Body of pancreas (tissue), 4 donors: ENCODE results near the gene KIRREL3. TPM values are rescaled to one million over a fixed set of nuclear protein-coding genes. Genes with fewer than 3 reads are reported as not detected.

Experiments
- ATAC-seq: fragments of 150-250 bp; one replicate; pipeline ENCODE4 v1.9.1; 2016
- DNase-seq, 4 donors: peaks; one replicate each; pipeline ENCODE4 v3.0.0-alpha.2; 2019
- H3K27ac ChIP-seq, 4 donors: fragments of 200-600 bp; sonication (generic); 1 replicate in 3 of 4; 2 replicates in 1 of 4; pipeline versions ENCODE4 v1.5.1 to v1.6.1; 2016 to 2019; ENCODE audit warnings: mild to moderate bottlenecking in 1 of 4, mixed read lengths in 1 of 4, moderate library complexity in 1 of 4
- H3K27me3 ChIP-seq, 2 donors: fragments of 200-600 bp; sonication (generic); one replicate each; pipeline ENCODE4 v1.6.0; 2016; ENCODE audit warnings: mild to moderate bottlenecking in 1 of 2
- H3K36me3 ChIP-seq, 2 donors: fragments of 200-600 bp; sonication (generic); replicated peaks in 1 of 2; 2 replicates each; pipeline ENCODE4 v1.5.1; 2016; ENCODE audit warnings: low read depth in 2 of 2; ENCODE audit not compliant: insufficient read depth in 1 of 2
- H3K4me1 ChIP-seq: fragments of 200-600 bp; sonication (generic); one replicate; pipeline ENCODE4 v1.6.0; 2016
- H3K4me3 ChIP-seq, 2 donors: fragments of 200-600 bp; sonication (generic); 1 replicate in 1 of 2; 2 replicates in 1 of 2; pipeline ENCODE4 v1.5.1; 2016 to 2019
- H3K9me3 ChIP-seq, 3 donors: fragments of 200-600 bp; sonication (generic); 1 replicate in 2 of 3; 2 replicates in 1 of 3; pipeline ENCODE4 v1.5.1; 2016
- POLR2A ChIP-seq, 3 donors: fragments of 450-650 bp; IDR thresholded peaks; one replicate each; pipeline ENCODE4 v1.6.1; 2016; ENCODE audit warnings: antibody characterized with exemption in 3 of 3, mild to moderate bottlenecking in 2 of 3
- WGBS, 2 donors: methylation state at CpG; one replicate each; pipeline ENCODE4 v1.1.5; 2017; 5-methylcytosine and 5-hydroxymethylcytosine counted together
- intact Hi-C: fragments of 100-400 bp; cut with DNase I; formaldehyde crosslinking; loops from one replicate; pipeline ENCODE4 v1.15.1; 2023
- total RNA-seq, 2 donors: library from RNA; depleted of rRNA; stranded (reverse); fragments of >200 nt; gene quantifications; one replicate each; pipeline ENCODE4 v1.1.0, GENCODE V29; 2016
- TF ChIP-seq, protein P1 (sequence below), 7 experiments: fragments of 450-650 bp in 4 of 7; fragments of 200-600 bp in 3 of 7; sonication (generic) in 3 of 7; IDR thresholded peaks; one replicate each; pipeline ENCODE4 v1.5.1; 2016 to 2019; ENCODE audit warnings: antibody characterized with exemption in 7 of 7

KIRREL3 gene
- total RNA-seq, 2 donors from 2014 or later, result 0.26 TPM; not detected in 1

DNA sequence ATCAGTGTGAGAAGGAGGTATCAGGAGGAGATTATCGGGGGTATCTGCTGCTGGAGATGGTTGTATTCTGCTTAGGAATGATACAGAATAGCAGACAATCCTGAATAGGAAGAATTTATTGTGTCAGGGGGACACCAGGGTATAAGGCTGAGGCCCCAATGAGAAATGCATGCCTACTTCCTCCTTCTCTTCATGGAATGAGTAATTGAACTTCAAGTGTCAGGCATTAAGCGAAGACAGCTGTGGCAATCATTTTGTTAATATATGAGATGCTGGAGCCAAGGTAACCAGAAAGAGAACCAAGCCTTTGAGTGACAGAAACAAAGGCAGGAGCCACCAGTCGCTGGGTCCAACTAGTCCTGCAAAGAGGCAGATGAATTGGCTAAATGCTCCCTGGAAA, 49.1 kb downstream of the KIRREL3 start:
- intact Hi-C loops, result no loop called here
- TF ChIP-seq, protein P1, sequence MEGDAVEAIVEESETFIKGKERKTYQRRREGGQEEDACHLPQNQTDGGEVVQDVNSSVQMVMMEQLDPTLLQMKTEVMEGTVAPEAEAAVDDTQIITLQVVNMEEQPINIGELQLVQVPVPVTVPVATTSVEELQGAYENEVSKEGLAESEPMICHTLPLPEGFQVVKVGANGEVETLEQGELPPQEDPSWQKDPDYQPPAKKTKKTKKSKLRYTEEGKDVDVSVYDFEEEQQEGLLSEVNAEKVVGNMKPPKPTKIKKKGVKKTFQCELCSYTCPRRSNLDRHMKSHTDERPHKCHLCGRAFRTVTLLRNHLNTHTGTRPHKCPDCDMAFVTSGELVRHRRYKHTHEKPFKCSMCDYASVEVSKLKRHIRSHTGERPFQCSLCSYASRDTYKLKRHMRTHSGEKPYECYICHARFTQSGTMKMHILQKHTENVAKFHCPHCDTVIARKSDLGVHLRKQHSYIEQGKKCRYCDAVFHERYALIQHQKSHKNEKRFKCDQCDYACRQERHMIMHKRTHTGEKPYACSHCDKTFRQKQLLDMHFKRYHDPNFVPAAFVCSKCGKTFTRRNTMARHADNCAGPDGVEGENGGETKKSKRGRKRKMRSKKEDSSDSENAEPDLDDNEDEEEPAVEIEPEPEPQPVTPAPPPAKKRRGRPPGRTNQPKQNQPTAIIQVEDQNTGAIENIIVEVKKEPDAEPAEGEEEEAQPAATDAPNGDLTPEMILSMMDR (IDR thresholded peaks at IDR 0.05), result no peak
- WGBS, 2 donors, result 60 to 62% methylated on average over 3 of the region's 3 CpGs

DNA sequence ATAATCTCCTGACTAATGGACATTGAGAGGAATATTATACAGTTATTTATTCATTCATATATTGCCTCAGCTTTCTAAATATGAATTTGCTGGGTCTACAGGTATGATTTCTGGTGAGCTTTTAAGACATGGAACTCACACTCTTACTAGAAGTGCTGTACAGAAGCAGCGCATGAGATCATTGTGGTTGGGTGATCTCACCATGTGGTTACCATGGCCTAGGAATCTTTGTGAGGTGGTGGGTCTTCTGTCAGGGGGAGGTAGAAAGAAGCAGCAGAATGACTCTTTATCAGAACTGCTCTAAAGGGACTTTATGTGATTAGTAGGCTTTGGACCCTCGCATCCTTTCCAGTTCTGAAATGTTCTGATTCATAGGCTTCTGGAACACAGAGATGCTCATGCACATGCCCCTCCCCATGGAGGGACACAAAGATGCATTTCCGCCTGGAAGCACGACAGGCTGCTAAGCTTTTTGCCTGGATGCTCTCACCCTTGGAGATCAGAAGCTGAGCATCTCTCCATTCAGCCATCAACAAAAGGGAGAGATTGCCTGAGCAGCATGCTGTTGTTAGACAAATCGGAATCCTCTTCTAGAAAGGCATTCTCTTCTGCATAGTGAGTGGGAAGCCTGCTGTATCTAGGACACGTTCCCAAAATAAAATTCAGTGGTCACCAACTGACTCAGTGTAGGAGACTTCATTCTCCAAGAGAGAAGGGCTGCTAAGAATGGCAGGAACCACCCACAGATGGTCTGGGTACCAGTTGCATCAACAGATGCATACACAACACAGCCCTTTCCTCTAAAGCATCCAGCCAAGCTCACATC, 51.3 kb downstream of the KIRREL3 start:
- Histone ChIP-seq H3K4me3 (no peak overlapping the region), H3K36me3 (no peaks in the 10 kb centered on the region), H3K9me3 (no peaks in the 10 kb centered on the region), H3K27ac (no peak overlapping the region), H3K4me1 (no peaks in the 10 kb centered on the region), H3K27me3 (no peaks in the 10 kb centered on the region)
- TF ChIP-seq POLR2A (IDR thresholded peaks at IDR 0.05), result no peak
- TF ChIP-seq, protein P1 (IDR thresholded peaks at IDR 0.05), result no peak
- DNase-seq (no peak), ATAC-seq (no peak)
- intact Hi-C loops, result no loop called here
- WGBS, 2 donors, result 61 to 74% methylated on average over 6 of the region's 6 CpGs

More for the DNA sequence above, 49.1 kb downstream of the KIRREL3 start:
- H3K9me3 ChIP-seq, result no peaks in the 10 kb centered on the region
- no peaks in the 10 kb centered on the region for H3K27me3 ChIP-seq
- no peak overlapping the region for H3K27ac ChIP-seq
- no peaks in the 10 kb centered on the region for H3K4me1 ChIP-seq
- H3K4me3 ChIP-seq, result no peak overlapping the region
- DNase-seq, result no peak
- no peaks in the 10 kb centered on the region for H3K36me3 ChIP-seq
- ATAC-seq, result no peak

DNA sequence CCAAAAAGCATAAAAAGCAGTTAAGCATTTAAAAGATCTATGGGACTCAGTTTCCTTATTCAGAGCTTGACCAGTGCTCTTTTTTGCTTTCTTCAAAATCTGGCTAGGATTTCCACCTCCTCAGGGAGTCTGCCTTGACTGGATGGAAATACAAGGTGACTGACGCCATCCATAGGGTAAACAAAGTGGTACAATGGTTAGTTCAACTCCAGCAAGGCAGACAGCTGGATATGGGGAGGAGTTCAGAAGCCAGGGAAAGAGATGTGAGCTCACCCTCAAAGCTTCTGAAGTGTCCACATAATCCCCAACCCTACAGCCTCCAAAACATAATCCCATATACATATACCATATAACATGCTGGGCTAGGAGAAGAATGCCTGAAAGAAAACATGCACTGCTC, 52.0 kb downstream of the KIRREL3 start:
- Histone ChIP-seq H3K4me1 (no peaks in the 10 kb centered on the region), H3K9me3 (no peaks in the 10 kb centered on the region), H3K36me3 (no peaks in the 10 kb centered on the region), H3K27me3 (no peaks in the 10 kb centered on the region), H3K4me3 (no peak overlapping the region), H3K27ac (no peak overlapping the region)
- WGBS, 2 donors, result 31 to 45% methylated on average over 1 of the region's 1 CpG
- TF ChIP-seq, protein P1 (IDR thresholded peaks at IDR 0.05), result no peak
- TF ChIP-seq POLR2A (IDR thresholded peaks at IDR 0.05), result no peak
- ATAC-seq (no peak), DNase-seq (no peak)
- intact Hi-C loops, result no loop called here

DNA sequence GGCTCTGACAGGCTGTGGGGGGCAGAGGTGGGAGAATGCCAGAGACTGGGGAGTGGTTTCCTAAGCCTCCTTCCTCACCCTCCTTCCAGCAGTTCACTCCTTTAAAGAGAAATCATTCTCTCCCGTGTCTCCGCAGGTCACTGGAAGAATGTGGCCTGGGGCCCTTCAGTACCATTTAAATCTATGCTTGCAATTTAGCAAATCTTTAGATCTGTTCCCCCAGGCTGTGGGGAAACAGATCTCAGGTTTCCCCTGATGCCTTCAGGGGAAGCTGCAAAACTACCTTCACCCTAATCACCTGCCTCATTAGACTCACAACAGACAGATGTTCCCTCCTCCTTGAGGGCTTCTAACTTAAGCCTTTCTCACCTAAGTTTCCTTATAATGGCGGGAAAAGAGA, 55.3 kb downstream of the KIRREL3 start:
- no peaks in the 10 kb centered on the region for H3K9me3 ChIP-seq
- DNase-seq (no peak), ATAC-seq (no peak)
- H3K4me3 ChIP-seq, result no peak overlapping the region
- no peak overlapping the region for H3K27ac ChIP-seq
- intact Hi-C loops, result no loop called here
- TF ChIP-seq POLR2A (IDR thresholded peaks at IDR 0.05), result no peak
- TF ChIP-seq, protein P1 (IDR thresholded peaks at IDR 0.05), result no peak
- H3K36me3 ChIP-seq, result no peaks in the 10 kb centered on the region
- no peaks in the 10 kb centered on the region for H3K27me3 ChIP-seq
- 76% methylated on average over 3 of the region's 3 CpGs for WGBS, 2 donors
- no peaks in the 10 kb centered on the region for H3K4me1 ChIP-seq

DNA sequence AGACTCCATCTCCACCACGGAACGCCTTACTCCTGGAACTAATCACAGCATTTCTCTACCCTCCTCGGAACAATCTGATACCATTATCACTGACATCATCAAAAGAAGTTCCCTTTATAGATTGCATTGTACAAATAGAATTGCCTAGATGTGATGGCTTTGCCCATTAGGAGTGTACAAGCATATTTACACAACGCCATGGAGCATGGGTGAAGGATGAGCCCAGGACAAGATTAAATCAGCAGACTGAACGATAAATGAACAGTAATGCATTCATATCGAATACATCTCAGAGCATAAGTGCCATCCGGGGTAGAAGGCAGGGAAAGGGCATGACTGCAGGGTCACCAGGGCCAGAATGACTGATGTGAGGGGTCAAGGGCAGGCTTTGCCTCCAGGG, 57.3 kb downstream of the KIRREL3 start:
- H3K27me3 ChIP-seq, result no peaks in the 10 kb centered on the region
- no peak for DNase-seq
- no peaks in the 10 kb centered on the region for H3K9me3 ChIP-seq
- H3K4me3 ChIP-seq, result no peak overlapping the region
- TF ChIP-seq, protein P1 (IDR thresholded peaks at IDR 0.05), result no peak
- no peak for TF ChIP-seq POLR2A (IDR thresholded peaks at IDR 0.05)
- H3K36me3 ChIP-seq, result no peaks in the 10 kb centered on the region
- H3K4me1 ChIP-seq, result no peaks in the 10 kb centered on the region
- no peak overlapping the region for H3K27ac ChIP-seq
- 67 to 74% methylated on average over 7 of the region's 7 CpGs for WGBS, 2 donors
- ATAC-seq, result no peak
- intact Hi-C loops, result no loop called here
